ENCODE data around the gene CPE.

Gene CPE

DNA sequence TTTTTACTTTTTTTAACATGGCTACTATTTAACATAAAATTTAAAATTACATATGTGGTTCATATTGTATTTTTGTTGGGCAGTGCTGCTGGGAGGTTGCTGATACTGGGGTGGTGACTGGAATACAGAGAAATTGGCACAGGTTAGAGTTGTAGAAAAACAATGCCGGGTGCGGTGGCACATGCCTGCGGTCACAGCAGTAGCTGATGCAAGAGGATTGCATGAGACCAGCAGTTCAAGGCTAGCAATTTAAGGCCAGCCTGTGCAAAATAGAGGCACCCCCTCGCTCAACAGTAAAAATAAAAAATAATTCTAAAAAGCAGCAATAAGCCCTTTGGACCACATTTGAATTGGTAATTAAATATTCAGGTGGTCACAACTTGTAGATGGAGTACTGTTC lies 11.8 kb upstream of the CPE start:
- no peak for FAIRE-seq

DNA sequence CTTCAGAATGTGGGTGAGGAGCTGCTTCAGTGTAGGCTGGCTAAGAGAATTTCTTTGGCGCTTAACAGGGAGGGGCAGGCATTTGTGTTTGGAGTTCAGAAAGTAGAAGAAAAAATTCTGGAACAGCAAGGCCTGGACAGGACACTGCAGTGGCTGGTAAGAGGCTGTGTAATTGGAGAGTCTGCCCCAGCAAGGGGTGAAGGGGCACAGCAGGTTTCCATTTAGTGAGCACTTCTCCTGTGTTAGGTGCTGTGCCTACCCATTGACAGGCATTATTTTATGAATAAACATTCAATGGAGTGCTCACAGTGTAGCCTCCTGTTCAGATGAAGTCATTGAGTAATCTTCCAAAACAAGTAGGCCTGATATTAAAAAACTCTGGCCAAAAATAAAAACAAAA lies 10.7 kb upstream of the CPE start:
- no peak for FAIRE-seq

DNA sequence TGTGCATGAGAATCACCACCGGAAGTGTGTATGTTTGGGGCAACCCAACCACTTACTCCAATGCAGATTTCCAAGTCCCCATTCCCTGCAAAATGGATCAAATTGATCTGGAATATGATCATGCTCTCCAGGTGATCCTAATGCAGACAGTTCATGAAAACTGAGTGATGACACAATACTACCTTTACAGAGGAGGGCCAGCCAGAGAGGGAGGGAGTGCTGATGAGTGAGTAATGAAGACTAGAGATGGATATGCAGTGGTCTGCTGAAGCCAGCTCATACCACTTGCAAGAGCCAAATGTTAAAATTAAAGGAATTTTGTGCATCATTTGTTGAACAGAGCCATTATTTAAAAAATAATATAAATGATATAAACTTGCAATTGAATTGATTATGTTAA lies 10.2 kb upstream of the CPE start:
- no peak for FAIRE-seq

DNA sequence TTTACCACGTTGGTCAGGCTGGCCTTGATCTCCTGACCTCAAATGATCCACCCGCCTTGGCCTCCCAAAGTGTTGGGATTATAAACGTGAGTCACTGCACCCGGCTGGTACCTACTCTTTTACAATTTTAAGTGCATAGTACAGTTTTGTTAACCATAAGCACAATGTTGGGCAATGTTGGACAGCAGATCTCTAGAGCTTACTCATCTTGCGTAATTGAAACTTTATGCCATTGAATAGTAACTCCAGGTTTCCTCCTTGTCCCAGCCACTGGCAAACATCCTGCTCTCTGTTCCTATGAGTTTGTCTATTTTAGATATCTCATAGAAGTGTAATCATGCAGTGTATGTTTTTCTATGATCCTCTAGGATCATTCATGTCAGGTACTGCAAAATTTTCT lies 9.3 kb upstream of the CPE start:
- no peak for FAIRE-seq

DNA sequence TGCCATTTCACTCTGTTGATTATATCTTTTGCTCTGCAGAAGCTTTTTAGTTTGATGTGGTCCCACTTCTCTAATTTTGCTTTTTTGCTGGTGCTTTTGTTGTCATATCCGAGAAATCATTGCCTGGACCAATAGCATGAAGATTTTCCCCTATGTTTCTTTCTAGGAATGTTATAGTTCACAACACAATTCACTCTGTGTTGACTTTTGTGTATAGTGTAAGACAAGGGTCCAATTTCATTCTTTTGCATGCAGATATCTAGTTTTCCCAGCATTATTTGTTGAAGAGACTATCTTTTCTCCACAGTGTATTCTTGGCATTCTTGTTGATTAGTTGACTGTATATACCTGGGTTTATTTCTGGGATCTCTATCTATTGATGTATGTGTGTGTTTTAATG lies 8.3 kb upstream of the CPE start:
- FAIRE-seq = no peak

DNA sequence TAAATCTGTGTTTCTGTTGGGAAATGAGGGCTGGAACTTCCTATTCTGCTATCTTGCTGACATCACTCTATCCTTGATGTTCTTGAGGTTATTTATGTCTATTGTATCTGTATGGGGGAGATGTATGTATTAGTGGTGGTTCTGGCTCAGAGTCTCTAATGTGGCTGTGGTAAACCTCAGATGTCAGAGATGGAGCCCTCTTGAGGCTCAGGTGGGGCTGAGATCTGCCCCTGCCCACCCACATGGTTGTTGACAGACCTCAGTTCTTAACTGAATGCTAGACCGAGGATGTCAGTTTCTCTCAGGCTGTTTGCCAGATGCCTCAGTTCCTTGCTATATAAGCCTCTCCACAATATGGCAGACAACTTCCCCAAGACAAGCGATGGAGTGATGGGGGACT lies 3.3 kb upstream of the CPE start:
- no peak for FAIRE-seq

DNA sequence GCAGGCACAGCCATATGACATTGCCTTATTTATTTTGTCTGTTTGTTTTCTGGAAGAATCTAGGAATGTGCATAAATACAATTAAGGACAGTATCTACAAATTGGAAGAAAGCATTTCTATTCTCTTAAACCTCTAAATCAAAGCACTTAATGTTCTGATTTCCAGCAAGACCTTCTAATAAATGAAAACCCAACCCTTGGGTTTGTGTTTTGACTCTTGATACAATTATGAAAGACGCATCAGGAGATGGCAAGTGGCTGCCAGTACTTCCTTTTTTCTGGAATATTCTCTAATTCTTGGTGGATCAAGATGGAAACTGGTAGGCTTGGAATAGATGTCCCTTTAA lies 437 bp upstream of the CPE start:
- no peak for FAIRE-seq

DNA sequence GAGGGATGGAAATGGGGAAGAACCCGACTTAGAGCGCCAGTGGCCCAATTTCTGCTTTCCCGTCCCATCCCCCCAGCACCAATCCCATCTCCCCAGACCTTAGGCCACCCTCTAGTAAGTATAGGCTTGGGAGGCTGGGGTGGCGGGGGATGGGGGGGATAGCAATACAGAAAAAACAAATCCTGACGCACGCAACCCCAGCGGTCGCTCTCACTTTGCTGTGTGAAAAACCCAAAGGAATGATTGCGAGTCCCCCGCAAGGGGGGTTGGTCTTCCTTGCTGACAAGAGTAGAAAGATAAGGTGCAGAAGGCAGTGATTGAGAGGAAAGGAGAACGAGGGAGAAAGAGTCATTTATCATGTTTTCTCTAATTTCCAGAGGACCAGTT lies 863 bp downstream of the CPE start:
- no peak for FAIRE-seq

DNA sequence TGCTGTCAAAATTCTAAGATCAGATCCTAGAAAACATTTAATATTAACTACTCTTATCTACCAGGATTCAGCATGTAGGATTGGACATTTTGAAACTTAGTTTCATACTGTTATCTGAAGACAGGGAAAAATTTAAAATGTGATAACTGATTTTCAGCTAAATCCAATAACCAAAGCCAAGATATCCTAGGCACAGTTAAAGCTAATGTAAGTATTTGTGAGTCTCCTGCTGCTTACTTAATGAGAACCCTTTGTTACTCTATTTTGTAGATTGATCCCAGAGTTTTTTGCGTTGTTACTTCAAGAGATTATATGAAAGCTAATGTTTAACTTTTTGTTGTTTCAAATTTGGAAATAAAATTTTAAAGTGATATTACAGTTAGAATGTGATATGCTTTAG lies 2.0 kb downstream of the CPE start:
- FAIRE-seq = no peak

DNA sequence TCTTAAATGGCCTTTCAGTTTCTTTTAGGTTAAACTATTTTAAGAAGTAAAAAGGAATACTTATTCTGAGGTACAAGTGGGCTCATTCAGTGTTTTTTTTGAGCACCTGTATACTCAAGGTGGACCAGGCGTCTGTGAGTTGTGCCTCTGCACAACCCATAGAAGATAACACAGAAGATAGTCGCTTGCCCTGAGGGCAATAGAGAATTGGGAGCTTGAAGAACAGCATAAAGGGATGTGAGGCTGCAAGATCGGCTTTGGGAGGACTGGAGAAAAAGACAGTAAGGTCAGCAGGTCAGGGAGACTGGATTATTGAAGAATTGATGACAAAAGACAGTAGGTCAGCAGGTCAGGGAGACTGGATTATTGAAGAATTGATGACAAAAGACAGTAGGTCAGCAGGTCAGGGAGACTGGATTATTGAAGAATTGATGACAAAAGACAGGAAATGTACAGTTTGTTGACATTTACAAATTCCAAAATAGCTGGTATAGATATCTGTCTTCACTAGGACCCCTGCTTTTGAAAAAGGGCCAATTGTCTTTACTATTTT lies 3.1 kb downstream of the CPE start:
- no peak for FAIRE-seq

DNA sequence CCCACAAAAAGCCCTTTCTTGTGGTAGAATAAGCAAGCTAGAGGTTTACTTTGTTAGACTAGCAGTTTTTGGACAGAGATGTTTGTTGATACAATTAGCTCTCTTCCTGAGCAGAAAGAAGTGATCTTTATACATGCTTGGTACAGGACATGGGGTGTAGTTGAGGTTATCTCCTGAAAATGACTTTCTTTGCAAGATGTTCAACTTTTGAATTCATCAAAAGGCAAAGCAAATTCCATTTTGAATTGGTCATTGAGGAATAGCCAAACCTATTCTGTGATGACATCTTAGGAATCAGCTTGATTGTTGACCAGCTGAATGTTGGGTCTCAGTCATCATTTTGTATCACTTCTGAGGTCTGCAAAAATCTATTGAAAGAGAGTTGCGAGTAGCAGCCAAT lies 3.8 kb downstream of the CPE start:
- no peak for FAIRE-seq

DNA sequence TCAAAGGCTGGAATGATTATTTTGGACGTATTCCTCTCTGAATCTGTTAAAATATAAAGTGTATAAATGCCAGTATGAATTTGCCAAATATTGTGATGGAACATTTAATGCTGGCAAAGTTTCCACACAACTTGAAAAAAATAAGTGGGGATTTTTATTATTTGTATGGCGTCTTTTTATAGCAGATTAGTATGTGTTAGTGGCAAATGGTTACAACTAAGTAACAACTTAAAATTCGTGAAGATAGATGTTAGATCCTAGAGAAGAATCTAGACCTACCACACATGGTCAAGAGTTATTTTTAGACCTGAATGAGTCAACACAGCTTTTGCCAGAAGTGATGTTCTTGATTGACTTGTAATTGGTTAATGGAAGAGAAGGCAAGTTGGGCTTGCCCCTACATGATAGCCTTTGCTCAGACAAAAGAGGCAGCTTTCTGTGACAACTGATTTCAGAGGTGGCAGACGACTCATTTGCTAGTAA lies 4.8 kb downstream of the CPE start:
- FAIRE-seq = no peak

DNA sequence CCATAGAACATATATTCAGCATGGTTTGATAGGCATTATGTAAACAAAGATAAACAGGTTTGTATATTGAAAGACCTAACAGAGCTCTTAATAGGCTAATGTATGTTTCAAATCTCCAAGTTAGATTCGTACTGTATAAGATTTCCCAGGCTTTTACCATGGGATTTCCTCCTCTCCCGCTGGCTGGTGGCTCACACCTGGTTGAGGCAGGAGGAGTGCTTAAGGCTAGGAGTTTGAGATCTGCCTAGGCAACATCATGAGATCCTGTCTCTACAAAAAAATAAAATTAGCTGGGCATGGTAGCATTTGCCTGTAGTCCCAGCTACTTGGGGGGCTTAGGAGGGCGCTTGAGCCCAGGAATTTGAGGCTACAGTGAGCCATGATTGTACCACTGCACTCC lies 5.4 kb downstream of the CPE start:
- no peak for FAIRE-seq

DNA sequence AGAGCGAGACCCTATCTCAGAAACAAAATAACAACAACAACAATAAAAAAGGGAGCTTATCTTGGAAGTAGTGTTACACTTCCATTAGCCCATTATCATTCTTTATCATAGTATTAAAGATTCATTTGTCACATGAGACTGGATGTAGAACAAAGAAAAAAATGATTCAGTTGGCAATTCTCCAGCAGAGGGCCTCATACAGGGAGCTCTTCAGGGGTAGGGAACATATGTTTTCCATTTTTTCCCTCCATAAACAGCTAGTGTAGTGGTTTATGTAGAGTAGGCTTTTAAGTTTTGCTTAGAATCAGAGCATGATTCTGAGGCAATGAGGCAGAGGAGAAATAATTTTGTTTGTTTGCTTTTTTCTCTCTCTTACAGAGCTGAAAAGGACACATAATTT lies 5.8 kb downstream of the CPE start:
- no peak for FAIRE-seq

DNA sequence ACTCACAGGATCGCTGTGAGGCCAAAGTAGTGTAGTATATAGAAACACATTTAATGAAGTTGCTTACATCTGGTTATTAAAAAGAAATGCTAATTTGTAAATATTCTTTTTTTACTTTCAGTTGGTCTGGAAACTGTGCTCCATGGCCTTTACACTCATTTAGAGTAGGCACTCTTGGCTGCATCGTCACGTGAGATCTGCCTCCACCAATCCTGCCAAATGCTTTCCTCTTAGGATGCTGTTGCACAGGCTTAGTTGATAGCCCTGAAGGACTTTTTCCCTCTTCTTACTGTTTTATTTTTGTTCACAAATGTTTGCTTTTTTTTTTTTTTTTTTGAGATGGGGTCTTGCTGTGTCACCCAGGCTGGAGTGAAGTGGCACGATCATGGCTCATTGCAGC lies 6.3 kb downstream of the CPE start:
- no peak for FAIRE-seq

DNA sequence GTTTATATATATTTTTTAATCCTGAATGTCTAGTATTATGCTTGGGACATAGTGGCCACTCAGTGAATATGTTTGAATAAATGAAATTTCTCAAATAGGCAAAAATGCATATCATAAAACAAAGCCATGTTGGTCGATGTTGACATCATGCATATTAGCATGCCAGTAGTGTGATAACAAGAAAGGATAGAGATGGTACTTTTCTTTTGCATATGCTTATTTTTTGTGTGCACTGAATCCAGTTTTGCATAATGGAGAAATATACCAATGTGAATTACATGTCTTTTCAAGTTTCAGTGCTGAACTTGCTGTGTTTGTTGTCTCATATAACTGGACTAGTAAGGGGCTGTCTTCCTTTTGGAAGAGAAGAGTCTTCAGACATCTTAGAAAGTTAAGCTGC lies 7.5 kb downstream of the CPE start:
- no peak for FAIRE-seq

DNA sequence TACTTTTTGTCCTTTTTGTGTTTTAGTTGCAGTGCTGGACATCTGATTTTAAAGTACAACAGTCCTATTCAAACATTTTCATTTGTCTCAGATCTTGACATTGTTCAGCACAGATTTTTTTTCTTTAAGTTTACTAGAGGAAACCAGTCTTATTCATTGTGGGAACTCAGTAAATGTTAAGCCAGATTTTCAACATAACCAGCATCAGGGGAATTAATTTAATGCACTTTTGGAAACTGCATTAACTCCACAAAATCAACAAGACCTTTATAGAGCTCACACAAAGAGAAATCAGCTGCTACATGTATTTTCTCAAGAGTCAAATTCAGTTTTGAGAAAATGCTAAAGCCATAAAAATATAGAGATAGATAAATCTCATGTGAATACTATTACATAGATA lies 9.9 kb downstream of the CPE start:
- no peak for FAIRE-seq

DNA sequence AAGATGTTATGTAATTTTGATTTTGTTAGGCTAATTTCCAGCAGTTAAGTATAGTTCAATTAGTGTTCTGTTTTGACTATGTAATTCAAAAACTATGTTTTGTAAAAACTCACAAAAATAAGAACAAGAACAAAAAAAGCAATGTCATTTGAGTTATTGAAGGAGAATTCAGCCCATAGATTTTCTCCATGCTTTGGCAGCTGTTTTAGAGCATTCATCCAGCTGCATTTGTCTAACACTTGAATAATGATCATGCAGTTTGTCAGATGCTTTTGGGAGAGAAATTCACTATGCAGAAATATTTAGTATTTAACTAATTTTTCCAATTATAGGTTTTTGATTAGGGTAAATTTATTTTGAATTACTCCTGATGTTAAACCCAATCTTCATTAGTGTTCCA lies 14.2 kb downstream of the CPE start:
- FAIRE-seq = no peak

DNA sequence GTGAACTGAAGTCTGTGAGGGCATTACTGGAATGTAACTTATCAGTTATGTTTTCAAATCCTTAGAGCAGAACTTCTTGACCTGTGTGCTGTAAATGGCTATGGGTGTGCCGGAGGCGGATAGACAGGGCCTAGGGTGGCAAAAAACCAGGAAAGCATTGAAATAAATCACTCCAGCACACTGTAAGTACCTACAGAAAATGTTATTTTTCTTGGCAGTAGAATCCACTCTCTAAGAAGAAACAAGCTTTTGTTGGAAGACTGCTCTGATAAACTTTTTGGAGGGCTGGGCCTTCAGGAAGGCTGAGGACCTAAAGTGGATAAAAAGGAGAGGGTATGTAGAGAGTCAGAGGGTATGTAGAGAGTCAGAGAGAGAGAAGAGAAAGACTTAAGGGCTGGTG lies 14.9 kb downstream of the CPE start:
- FAIRE-seq = no peak

DNA sequence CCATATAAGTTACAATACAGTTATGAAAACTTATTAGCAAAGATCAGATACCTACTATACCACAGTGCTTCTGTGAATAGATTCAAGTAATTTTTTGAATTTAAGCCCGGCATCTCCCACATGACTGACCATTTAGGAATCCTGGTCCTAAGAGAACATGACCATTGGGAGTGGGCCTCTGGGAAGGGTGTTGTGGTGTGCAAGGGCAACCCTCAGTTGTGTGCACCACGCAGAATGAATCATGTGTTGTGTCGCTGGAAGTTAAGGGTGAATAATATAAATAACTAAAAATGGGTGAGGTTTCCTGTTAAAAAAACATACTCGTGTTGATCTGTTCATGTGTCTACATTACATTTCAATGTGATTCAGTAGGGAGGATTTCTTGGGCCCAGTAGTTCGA lies 15.5 kb downstream of the CPE start:
- FAIRE-seq = no peak

DNA sequence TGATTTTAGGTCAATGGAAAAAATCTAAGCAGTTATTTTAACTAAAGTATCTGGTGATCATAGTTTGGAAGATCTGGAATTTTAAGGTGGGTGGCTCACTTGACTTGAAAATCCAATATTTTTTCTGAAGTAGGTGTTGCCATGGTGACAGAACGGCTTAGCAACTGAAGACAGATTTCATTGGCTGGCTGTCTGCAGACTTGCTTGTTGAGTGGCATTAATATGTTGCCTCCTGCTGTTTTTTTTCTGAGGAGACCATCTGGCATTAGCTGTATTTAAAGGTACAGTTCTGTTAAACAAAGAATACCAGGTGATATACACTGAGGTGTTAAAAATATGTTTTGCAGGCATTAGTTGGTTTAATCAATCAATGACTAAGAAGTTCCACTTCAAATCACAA lies 19.8 kb downstream of the CPE start:
- no peak for FAIRE-seq

DNA sequence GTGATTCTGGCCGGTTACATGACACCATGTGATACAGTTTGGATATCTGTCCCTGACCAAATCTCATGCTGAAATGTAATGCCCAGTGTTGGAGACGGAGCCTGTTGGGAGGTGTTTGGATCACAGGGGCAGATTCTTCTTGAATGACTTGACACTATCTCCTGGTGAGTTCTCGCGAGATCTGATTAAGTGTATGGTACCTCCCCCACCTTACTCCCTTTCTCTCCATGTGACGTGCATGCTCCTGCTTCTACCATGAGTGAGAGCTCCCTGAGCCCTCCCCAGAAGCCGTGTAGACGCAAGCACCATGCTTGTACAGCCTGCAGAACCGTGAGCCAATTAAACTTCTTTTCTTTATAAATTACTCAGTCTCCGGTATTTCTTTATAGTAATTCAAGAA lies 23.6 kb downstream of the CPE start:
- no peak for FAIRE-seq

DNA sequence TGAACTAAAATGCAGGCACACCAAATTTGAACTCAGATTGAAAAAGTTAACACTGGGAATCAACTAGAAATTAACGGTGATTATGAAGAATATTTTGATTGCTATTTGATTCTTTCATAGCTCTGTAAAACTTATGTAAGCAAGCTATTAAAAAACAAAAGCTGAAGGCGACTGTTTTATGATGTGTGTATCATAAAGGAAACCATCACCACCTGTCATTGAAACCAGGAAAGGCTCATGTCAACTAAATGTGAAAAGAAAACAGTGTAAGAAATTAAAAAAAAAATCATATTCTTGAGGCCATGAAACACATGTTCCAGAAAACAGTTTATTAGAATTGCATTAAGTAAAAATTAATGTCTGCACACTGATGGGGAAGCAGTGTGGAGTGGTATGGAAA lies 24.2 kb downstream of the CPE start:
- no peak for FAIRE-seq

DNA sequence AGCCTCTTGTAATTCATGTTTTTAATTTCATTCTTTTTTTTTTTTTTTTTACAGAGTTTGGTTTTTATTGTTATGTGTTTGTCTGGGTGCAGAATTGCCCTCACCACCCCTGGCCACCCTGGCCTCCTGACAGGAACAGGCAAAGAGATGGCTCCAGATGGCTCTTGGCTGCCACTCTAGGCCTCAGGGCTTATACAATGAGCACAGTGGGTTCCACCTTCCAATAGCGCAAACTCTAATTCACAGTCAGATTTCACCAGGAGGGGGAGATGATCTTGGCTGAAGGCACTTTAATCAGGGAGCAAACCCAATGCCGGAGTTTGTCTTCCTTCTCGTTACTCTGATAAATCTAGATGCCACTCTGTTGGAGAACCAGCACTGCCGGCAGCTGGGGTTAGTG lies 24.8 kb downstream of the CPE start:
- no peak for FAIRE-seq

DNA sequence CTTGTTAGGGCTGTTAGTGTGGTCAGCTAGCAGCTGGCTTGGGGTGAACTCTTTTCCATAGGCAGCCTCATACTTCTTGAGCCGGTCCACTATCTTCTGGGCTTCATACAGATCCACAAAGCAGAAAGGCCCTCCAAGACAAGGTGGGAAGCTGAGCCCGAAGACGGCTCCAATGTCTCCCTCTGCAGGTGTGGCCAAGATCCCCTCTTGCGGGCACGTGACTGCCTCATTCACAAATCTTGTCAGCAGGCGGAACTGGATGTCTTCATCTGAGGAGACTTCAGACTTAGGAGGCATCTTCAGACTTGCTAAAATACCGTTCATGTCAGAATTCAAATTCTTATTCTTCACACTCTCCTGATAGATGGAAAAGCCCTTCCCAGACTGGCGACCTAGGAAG lies 25.3 kb downstream of the CPE start:
- no peak for FAIRE-seq

DNA sequence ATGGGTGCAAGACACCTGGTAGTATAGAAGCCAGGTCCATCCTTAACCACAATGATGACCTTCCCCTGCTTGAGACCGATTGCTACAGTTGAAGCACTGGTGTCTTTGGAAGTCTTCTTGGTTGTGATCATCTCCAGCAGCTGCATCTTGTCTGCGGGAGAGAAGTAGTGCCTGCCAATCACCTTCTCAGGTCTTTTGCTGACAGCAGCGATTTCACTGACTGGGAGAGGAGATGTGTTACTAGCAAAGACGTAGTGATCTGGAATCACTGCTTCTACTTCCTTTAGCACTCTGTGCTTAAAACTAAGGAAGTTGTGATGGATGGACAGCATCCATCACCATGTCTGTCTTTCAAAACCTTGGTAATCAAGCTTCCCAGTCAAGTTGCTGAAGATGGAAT lies 25.9 kb downstream of the CPE start:
- FAIRE-seq = no peak
